Panc1 (cell line): ENCODE measurements around the gene CTDSP2. TPM values are rescaled to one million over a fixed set of nuclear protein-coding genes. Genes with fewer than 3 reads are reported as not detected.

Source experiments
- ATAC-seq: fragments of 200-7000 bp; cut with Tn5 transposase; 2 replicates; pipeline ENCODE4 v1.9.1; 2020; ENCODE audit warnings: mild to moderate bottlenecking, moderate library complexity
- BruUV-seq: library from RNA; stranded (reverse); fragments of 400-500 nt; replicated peaks from 2 replicates; lab custom pipeline; 2021; lab: Mats Ljungman, UMichigan
- CTCF ChIA-PET: fragments of 300-600 bp; sonication (Branson Sonifier 250); formaldehyde crosslinking; loops from one replicate; lab custom pipeline; 2022; ENCODE audit warnings: antibody characterized with exemption; lab: Charles Lee
- POLR2A ChIA-PET: fragments of 300-600 bp; sonication (Branson Sonifier 250); formaldehyde crosslinking; loops from one replicate; lab custom pipeline; 2022; ENCODE audit warnings: antibody characterized with exemption; lab: Charles Lee
- DNase-seq: peaks from one replicate; pipeline ENCODE4 v3.0.0-alpha.2; 2010; ENCODE audit warnings: low read depth, low spot score
- H3K27ac ChIP-seq: 2 replicates; pipeline ENCODE4 v1.5.1; 2011; ENCODE audit warnings: mild to moderate bottlenecking, low read length, inconsistent platforms
- H3K27me3 ChIP-seq: fragments of 200-500 bp; sonication (Bioruptor generic); 2 replicates; pipeline ENCODE4 v1.6.0; 2014; ENCODE audit warnings: low read length, inconsistent platforms; ENCODE audit not compliant: control insufficient read depth, insufficient read depth
- H3K36me3 ChIP-seq: fragments of 200-500 bp; sonication (Bioruptor generic); 2 replicates; pipeline ENCODE4 v1.5.1; 2014; ENCODE audit warnings: inconsistent platforms, mild to moderate bottlenecking, low read length, moderate library complexity; ENCODE audit not compliant: control insufficient read depth, insufficient read depth
- H3K4me1 ChIP-seq: 2 replicates; pipeline ENCODE4 v1.5.1; 2011; ENCODE audit warnings: inconsistent platforms, mild to moderate bottlenecking, low read length, moderate library complexity; ENCODE audit not compliant: control insufficient read depth, insufficient read depth
- H3K4me3 ChIP-seq, 2 experiments: 2 replicates each; pipeline ENCODE4 v1.5.1; 2011 to 2012; ENCODE audit warnings: low read depth in 2 of 2, low read length in 2 of 2, mild to moderate bottlenecking in 2 of 2, inconsistent platforms in 1 of 2, moderate library complexity in 1 of 2
- H3K9me3 ChIP-seq: fragments of 200-500 bp; sonication (Bioruptor generic); 2 replicates; pipeline ENCODE4 v1.5.1; 2014; ENCODE audit warnings: low read depth, mild to moderate bottlenecking, inconsistent platforms, low read length, moderate library complexity; ENCODE audit not compliant: control insufficient read depth, insufficient read depth
- POLR2AphosphoS5 ChIP-seq: IDR thresholded peaks from 2 replicates; pipeline ENCODE4 v1.6.1; 2012; ENCODE audit warnings: mild to moderate bottlenecking, low read depth, low read length, moderate library complexity
- REST ChIP-seq, 2 experiments: IDR thresholded peaks; 2 replicates each; pipeline ENCODE4 v1.6.1; 2011 to 2012; ENCODE audit warnings: low read depth in 2 of 2, control low read depth in 1 of 2, low read length in 1 of 2, mild to moderate bottlenecking in 1 of 2, moderate library complexity in 1 of 2; ENCODE audit not compliant: insufficient read depth in 1 of 2
- SIN3A ChIP-seq: IDR thresholded peaks from 2 replicates; pipeline ENCODE4 v1.6.1; 2012; ENCODE audit warnings: low read depth, mild to moderate bottlenecking, low read length, moderate library complexity, borderline replicate concordance; ENCODE audit not compliant: insufficient read depth
- TCF7L2 ChIP-seq: IDR thresholded peaks from 2 replicates; pipeline ENCODE4 v1.6.1; 2011; ENCODE audit warnings: mild to moderate bottlenecking, low read depth, low read length, inconsistent platforms
- in situ Hi-C: cut with HindIII; loops from 2 replicates; pipeline ENCODE4 v1.10.0; 2016; ENCODE audit warnings: low sequenced_read_pairs, low pct_unique_long_range_greater_than_20kb
- intact Hi-C: fragments of 100-400 bp; cut with micrococcal nuclease; formaldehyde crosslinking; loops from one replicate; pipeline ENCODE4 v1.10.0; 2022; ENCODE audit not compliant: unreplicated experiment
- total RNA-seq: library from RNA; stranded (reverse); gene quantifications from one replicate; pipeline ENCODE4 v1.2.1, GENCODE V29; 2021; ENCODE audit not compliant: unreplicated experiment
- TF ChIP-seq, protein P1 (sequence below): fragments of 450-650 bp; IDR thresholded peaks from 2 replicates; pipeline ENCODE4 v1.5.1; 2017; ENCODE audit warnings: mild to moderate bottlenecking

Gene CTDSP2
- total RNA-seq, 1 experiment from 2014 or later = 120 TPM

- Histone ChIP-seq H3K4me1 (peaks cover 24% of the 10 kb centered on the region), H3K27ac (no peak overlapping the region), H3K4me3 (no peak overlapping the region), H3K27me3 (no peaks in the 10 kb centered on the region), H3K36me3 (no peaks in the 10 kb centered on the region), H3K9me3 (no peaks in the 10 kb centered on the region)
- DNase-seq = no peak
- in situ Hi-C loops (no loop called here), intact Hi-C loops (no loop called here)
- BruUV-seq = no TSS peak
- TF ChIP-seq POLR2AphosphoS5 (no peak), REST (IDR thresholded peaks at IDR 0.05; ENCODE audit: insufficient read depth in 1 of 2, low read depth in 2 of 2, low read length in 1 of 2) (no peak), TCF7L2 (no peak), SIN3A (no peak)
- TF ChIP-seq, protein P1, sequence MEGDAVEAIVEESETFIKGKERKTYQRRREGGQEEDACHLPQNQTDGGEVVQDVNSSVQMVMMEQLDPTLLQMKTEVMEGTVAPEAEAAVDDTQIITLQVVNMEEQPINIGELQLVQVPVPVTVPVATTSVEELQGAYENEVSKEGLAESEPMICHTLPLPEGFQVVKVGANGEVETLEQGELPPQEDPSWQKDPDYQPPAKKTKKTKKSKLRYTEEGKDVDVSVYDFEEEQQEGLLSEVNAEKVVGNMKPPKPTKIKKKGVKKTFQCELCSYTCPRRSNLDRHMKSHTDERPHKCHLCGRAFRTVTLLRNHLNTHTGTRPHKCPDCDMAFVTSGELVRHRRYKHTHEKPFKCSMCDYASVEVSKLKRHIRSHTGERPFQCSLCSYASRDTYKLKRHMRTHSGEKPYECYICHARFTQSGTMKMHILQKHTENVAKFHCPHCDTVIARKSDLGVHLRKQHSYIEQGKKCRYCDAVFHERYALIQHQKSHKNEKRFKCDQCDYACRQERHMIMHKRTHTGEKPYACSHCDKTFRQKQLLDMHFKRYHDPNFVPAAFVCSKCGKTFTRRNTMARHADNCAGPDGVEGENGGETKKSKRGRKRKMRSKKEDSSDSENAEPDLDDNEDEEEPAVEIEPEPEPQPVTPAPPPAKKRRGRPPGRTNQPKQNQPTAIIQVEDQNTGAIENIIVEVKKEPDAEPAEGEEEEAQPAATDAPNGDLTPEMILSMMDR = no peak
- ChIA-PET CTCF (no interaction called here), POLR2A (no interaction called here)
- ATAC-seq = no peak
Measured at GRCh38 chr12:57883700-57884099, 37.2 kb upstream of the CTDSP2 start.

GRCh38 chr12:57883057-57883456, 36.5 kb upstream of the CTDSP2 start:
- Histone ChIP-seq H3K9me3 (no peaks in the 10 kb centered on the region), H3K27me3 (no peaks in the 10 kb centered on the region), H3K27ac (no peak overlapping the region), H3K4me3 (no peak overlapping the region), H3K4me1 (peaks cover 18% of the 10 kb centered on the region), H3K36me3 (no peaks in the 10 kb centered on the region)
- DNase-seq (no peak), ATAC-seq (no peak)
- POLR2A ChIA-PET = interaction anchor here (1.0 kb wide), 1 partner anchor 47 kb away, joined by 4 read pairs; no protein-coding TSS in a partner anchor
- BruUV-seq = no TSS peak
- CTCF ChIA-PET = no interaction called here
- no peak for TF ChIP-seq SIN3A
- no peak for TF ChIP-seq POLR2AphosphoS5
- TF ChIP-seq TCF7L2 = no peak
- TF ChIP-seq, protein P1 = no peak
- TF ChIP-seq REST (IDR thresholded peaks at IDR 0.05; ENCODE audit: insufficient read depth in 1 of 2, low read depth in 2 of 2, low read length in 1 of 2) = no peak
- in situ Hi-C loops = no loop called here
- intact Hi-C loops = no loop called here
